Loucy (cell line): ENCODE data around the gene EML5.
"Not testable (repeated sequence)": the region's sequence is repeated elsewhere in the genome, so short reads cannot be mapped to it uniquely, and the experiment has no call there.

Experiments used
- H2AFZ ChIP-seq: fragments of 200-600 bp; sonication (generic); 2 replicates; pipeline ENCODE4 v1.6.0; 2016; ENCODE audit warnings: antibody characterized with exemption, mild to moderate bottlenecking, low read length, moderate library complexity
- H3F3A ChIP-seq: fragments of 200-600 bp; 2 replicates; pipeline ENCODE4 v1.6.0; 2016; ENCODE audit warnings: antibody characterized with exemption, low read depth, mild to moderate bottlenecking
- H3K27me3 ChIP-seq: fragments of 200-600 bp; sonication (generic); 2 replicates; pipeline ENCODE4 v1.6.1; 2014; ENCODE audit warnings: low read length, mild to moderate bottlenecking; ENCODE audit not compliant: insufficient read depth, poor library complexity, severe bottlenecking
- H3K36me3 ChIP-seq: fragments of 200-600 bp; sonication (generic); 2 replicates; pipeline ENCODE4 v1.6.1; 2016; ENCODE audit warnings: low read length; ENCODE audit not compliant: insufficient read depth
- H3K4me1 ChIP-seq: fragments of 200-600 bp; sonication (generic); 2 replicates; pipeline ENCODE4 v1.5.1; 2014; ENCODE audit warnings: low read length, mild to moderate bottlenecking; ENCODE audit not compliant: insufficient read depth, poor library complexity, severe bottlenecking
- H3K4me2 ChIP-seq: fragments of 200-600 bp; sonication (generic); 2 replicates; pipeline ENCODE4 v1.6.0; 2014; ENCODE audit warnings: antibody characterized with exemption, low read length, low read depth, mild to moderate bottlenecking; ENCODE audit not compliant: poor library complexity, severe bottlenecking
- H3K4me3 ChIP-seq: fragments of 200-600 bp; sonication (generic); 2 replicates; pipeline ENCODE4 v1.5.1; 2014; ENCODE audit warnings: low read length, mild to moderate bottlenecking, mixed read lengths; ENCODE audit not compliant: poor library complexity, severe bottlenecking
- H3K79me2 ChIP-seq: fragments of 200-600 bp; sonication (generic); 2 replicates; pipeline ENCODE4 v1.6.1; 2014; ENCODE audit warnings: low read length; ENCODE audit not compliant: insufficient read depth
- H3K9ac ChIP-seq: fragments of 200-600 bp; sonication (generic); 2 replicates; pipeline ENCODE4 v1.6.0; 2014; ENCODE audit warnings: mild to moderate bottlenecking, low read depth, low read length, moderate library complexity; ENCODE audit not compliant: poor library complexity, severe bottlenecking
- H3K9me2 ChIP-seq: fragments of 200-600 bp; sonication (generic); replicated peaks from 2 replicates; pipeline ENCODE4 v1.6.1; 2016; ENCODE audit warnings: low read depth, low read length, mixed read lengths
- H3K9me3 ChIP-seq: fragments of 200-600 bp; sonication (generic); 2 replicates; pipeline ENCODE4 v1.6.1; 2014; ENCODE audit warnings: mild to moderate bottlenecking, antibody characterized with exemption, low read length, low read depth; ENCODE audit not compliant: insufficient read depth
- H4K20me1 ChIP-seq: fragments of 200-600 bp; sonication (generic); 2 replicates; pipeline ENCODE4 v1.6.0; 2014; ENCODE audit warnings: antibody characterized with exemption, low read length, mild to moderate bottlenecking; ENCODE audit not compliant: insufficient read depth, poor library complexity, severe bottlenecking
- EZH2phosphoT487 ChIP-seq: fragments of 200-600 bp; IDR thresholded peaks from 2 replicates; pipeline ENCODE4 v1.6.1; 2018; ENCODE audit warnings: antibody characterized with exemption, mild to moderate bottlenecking, moderate library complexity, borderline replicate concordance
- TF ChIP-seq, protein P1 (sequence below): fragments of 200-600 bp; sonication (generic); conservative IDR thresholded peaks from 2 replicates; pipeline ENCODE4 v1.5.1; 2014; ENCODE audit warnings: mild to moderate bottlenecking, antibody characterized with exemption, low read length

The EML5 gene

GRCh38 chr14:88821378-88821777 is 28.6 kb upstream of the EML5 start:
- no peak overlapping the region for H3K4me2 ChIP-seq
- no peaks in the 10 kb centered on the region for H4K20me1 ChIP-seq
- H3K9me2 ChIP-seq, result no peaks in the 10 kb centered on the region
- no peaks in the 10 kb centered on the region for H3K36me3 ChIP-seq
- H3K9me3 ChIP-seq, result no peaks in the 10 kb centered on the region
- no peaks in the 10 kb centered on the region for H3K79me2 ChIP-seq
- H3K4me1 ChIP-seq, result peaks cover 6% of the 10 kb centered on the region
- H2AFZ ChIP-seq, result no peak overlapping the region
- no peaks in the 10 kb centered on the region for H3F3A ChIP-seq
- no peak for TF ChIP-seq EZH2phosphoT487
- TF ChIP-seq, protein P1, sequence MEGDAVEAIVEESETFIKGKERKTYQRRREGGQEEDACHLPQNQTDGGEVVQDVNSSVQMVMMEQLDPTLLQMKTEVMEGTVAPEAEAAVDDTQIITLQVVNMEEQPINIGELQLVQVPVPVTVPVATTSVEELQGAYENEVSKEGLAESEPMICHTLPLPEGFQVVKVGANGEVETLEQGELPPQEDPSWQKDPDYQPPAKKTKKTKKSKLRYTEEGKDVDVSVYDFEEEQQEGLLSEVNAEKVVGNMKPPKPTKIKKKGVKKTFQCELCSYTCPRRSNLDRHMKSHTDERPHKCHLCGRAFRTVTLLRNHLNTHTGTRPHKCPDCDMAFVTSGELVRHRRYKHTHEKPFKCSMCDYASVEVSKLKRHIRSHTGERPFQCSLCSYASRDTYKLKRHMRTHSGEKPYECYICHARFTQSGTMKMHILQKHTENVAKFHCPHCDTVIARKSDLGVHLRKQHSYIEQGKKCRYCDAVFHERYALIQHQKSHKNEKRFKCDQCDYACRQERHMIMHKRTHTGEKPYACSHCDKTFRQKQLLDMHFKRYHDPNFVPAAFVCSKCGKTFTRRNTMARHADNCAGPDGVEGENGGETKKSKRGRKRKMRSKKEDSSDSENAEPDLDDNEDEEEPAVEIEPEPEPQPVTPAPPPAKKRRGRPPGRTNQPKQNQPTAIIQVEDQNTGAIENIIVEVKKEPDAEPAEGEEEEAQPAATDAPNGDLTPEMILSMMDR, result no peak
- no peak overlapping the region for H3K4me3 ChIP-seq
- H3K9ac ChIP-seq, result no peak overlapping the region
- H3K27me3 ChIP-seq, result peaks cover 8% of the 10 kb centered on the region

DNA sequence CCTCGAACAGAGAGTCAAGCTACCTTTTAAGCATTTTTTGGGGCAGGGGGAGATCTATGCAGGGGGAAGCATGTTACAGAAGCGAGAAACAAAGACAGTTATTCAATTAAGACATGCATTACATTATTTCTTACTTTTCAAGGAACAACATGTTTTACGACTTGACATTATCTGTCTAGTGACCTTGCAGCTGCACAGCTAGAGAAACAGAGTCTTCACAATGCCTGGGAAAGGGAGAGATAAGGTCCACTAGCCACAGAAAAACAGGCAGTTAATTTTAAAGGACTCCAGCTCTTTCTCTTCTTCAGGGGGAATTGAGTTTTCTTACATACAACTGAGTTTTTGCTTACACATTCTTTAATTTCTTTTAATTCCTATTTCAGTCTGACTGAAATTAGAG is 26.9 kb upstream of the EML5 start:
- not testable (repeated sequence) for H3K4me3 ChIP-seq, H3K9ac ChIP-seq, H3K4me2 ChIP-seq

DNA sequence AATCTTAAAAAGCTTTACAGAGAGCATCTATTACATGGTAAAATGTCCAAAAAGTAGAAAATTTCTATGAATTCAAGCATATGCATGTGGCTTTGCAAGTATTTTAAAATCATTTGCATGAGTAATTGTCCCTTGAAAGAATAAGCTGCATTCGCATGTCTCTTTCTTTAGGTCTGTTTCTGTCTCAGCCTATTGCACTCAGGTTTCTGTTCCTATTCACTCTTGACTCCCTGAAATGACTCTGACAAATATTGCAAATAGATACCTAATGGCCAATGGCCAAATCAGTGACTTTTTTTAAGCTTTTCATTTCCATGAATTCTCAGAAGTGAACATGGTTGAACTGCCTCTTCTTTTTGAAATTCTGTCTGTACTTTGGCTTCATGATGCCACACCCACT is 25.3 kb upstream of the EML5 start:
- H3K4me2 ChIP-seq, result no peak overlapping the region
- no peaks in the 10 kb centered on the region for H3K9me2 ChIP-seq
- no peaks in the 10 kb centered on the region for H3K9me3 ChIP-seq
- no peak for TF ChIP-seq EZH2phosphoT487
- TF ChIP-seq, protein P1, result no peak
- peaks cover 8% of the 10 kb centered on the region for H3K27me3 ChIP-seq
- no peaks in the 10 kb centered on the region for H3K79me2 ChIP-seq
- H2AFZ ChIP-seq, result no peak overlapping the region
- no peak overlapping the region for H3K9ac ChIP-seq
- no peaks in the 10 kb centered on the region for H4K20me1 ChIP-seq
- H3F3A ChIP-seq, result no peaks in the 10 kb centered on the region
- H3K4me1 ChIP-seq, result no peaks in the 10 kb centered on the region
- H3K4me3 ChIP-seq, result no peak overlapping the region
- H3K36me3 ChIP-seq, result no peaks in the 10 kb centered on the region

More for the DNA sequence above, 26.9 kb upstream of the EML5 start:
- not testable (repeated sequence) for H3K27me3 ChIP-seq, H3K4me1 ChIP-seq, H3K36me3 ChIP-seq, H3K9me2 ChIP-seq, H3K79me2 ChIP-seq, H2AFZ ChIP-seq, H3F3A ChIP-seq, H4K20me1 ChIP-seq, H3K9me3 ChIP-seq

DNA sequence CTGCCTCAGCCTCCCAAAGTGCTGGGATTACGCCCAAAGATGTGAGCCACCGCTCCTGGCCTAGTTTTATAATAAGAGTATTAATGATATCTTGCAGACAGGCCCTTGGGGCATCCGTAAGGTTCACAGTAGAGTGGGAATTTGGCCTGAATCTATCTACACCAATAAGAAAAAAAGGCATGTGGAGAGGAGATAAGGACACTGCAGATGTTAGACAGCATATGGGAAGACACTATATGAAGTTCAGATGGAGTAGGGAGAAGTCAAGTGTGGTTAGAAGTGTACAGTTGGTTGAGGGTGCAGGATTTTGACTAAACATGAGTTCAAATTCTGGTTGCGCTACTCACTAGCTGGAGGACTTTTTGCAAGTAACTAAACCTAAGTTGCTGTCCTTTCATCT is 23.2 kb upstream of the EML5 start:
- no peaks in the 10 kb centered on the region for H4K20me1 ChIP-seq
- TF ChIP-seq, protein P1, result no peak
- TF ChIP-seq EZH2phosphoT487, result no peak
- H3F3A ChIP-seq, result no peaks in the 10 kb centered on the region
- no peak overlapping the region for H3K9ac ChIP-seq
- H3K4me2 ChIP-seq, result no peak overlapping the region
- H3K36me3 ChIP-seq, result no peaks in the 10 kb centered on the region
- H3K79me2 ChIP-seq, result no peaks in the 10 kb centered on the region
- H3K4me1 ChIP-seq, result no peaks in the 10 kb centered on the region
- peaks cover 8% of the 10 kb centered on the region for H3K27me3 ChIP-seq
- H3K9me3 ChIP-seq, result no peaks in the 10 kb centered on the region
- H2AFZ ChIP-seq, result no peak overlapping the region
- no peak overlapping the region for H3K4me3 ChIP-seq
- H3K9me2 ChIP-seq, result no peaks in the 10 kb centered on the region
